PC-3 (cell line): ENCODE results near the gene EIF4E1B. TPM values are rescaled to one million over a fixed set of nuclear protein-coding genes. Genes with fewer than 3 reads are reported as not detected.
A peak's percentile ranks its signal among the peaks of the same experiment; 100 is the strongest.

Experiments
- ATAC-seq: fragments of 200-7000 bp; cut with Tn5 transposase; 2 replicates; pipeline ENCODE4 v1.9.1; 2020; ENCODE audit warnings: mild to moderate bottlenecking, moderate library complexity
- BruUV-seq: library from RNA; stranded (reverse); fragments of 400-500 nt; replicated peaks from 2 replicates; lab custom pipeline; 2021; lab: Mats Ljungman, UMichigan
- CTCF ChIA-PET: fragments of 300-600 bp; sonication (Branson Sonifier 250); formaldehyde crosslinking; loops from one replicate; lab custom pipeline; 2022; ENCODE audit warnings: antibody characterized with exemption; lab: Charles Lee
- POLR2A ChIA-PET: fragments of 300-600 bp; sonication (Branson Sonifier 250); formaldehyde crosslinking; loops from one replicate; lab custom pipeline; 2022; ENCODE audit warnings: antibody characterized with exemption; ENCODE audit not compliant: unreplicated experiment; lab: Charles Lee
- DNase-seq: peaks from one replicate; pipeline ENCODE4 v3.0.0-alpha.2; 2015
- H2AFZ ChIP-seq: fragments of 300-600 bp; sonication (generic); 2 replicates; pipeline ENCODE4 v1.6.0; 2016; ENCODE audit warnings: antibody characterized with exemption, low read length
- H3F3A ChIP-seq: fragments of 300-600 bp; sonication (generic); one replicate; pipeline ENCODE4 v1.6.0; 2017; ENCODE audit warnings: antibody characterized with exemption, low read length, control low read depth, mild to moderate bottlenecking; ENCODE audit not compliant: unreplicated experiment
- H3K27ac ChIP-seq: fragments of 300-600 bp; sonication (generic); 2 replicates; pipeline ENCODE4 v1.5.1; 2016; ENCODE audit warnings: mild to moderate bottlenecking, low read length
- H3K27me3 ChIP-seq: fragments of 300-600 bp; sonication (generic); 2 replicates; pipeline ENCODE4 v1.6.1; 2016; ENCODE audit warnings: low read length, mixed read lengths
- H3K36me3 ChIP-seq: fragments of 300-600 bp; sonication (generic); 2 replicates; pipeline ENCODE4 v1.6.1; 2016; ENCODE audit warnings: low read depth, mixed run types, low read length, mixed read lengths
- H3K4me1 ChIP-seq: fragments of 300-600 bp; sonication (generic); 2 replicates; pipeline ENCODE4 v1.5.1; 2016; ENCODE audit warnings: low read length; ENCODE audit not compliant: insufficient read depth
- H3K4me2 ChIP-seq: fragments of 300-600 bp; sonication (generic); 2 replicates; pipeline ENCODE4 v1.6.0; 2016; ENCODE audit warnings: low read length
- H3K4me3 ChIP-seq: fragments of 300-600 bp; sonication (generic); 2 replicates; pipeline ENCODE4 v1.5.1; 2016; ENCODE audit warnings: mild to moderate bottlenecking, low read length, mixed read lengths
- H3K79me2 ChIP-seq: fragments of 300-600 bp; sonication (generic); 2 replicates; pipeline ENCODE4 v1.6.1; 2017; ENCODE audit warnings: low read length, mixed read lengths
- H3K9ac ChIP-seq: fragments of 300-600 bp; sonication (generic); 2 replicates; pipeline ENCODE4 v1.6.0; 2016; ENCODE audit warnings: mild to moderate bottlenecking, low read length
- H3K9me2 ChIP-seq: fragments of 300-600 bp; sonication (generic); replicated peaks from 2 replicates; pipeline ENCODE4 v1.6.1; 2016; ENCODE audit warnings: mixed run types, low read length, mixed read lengths
- H3K9me3 ChIP-seq: fragments of 300-600 bp; sonication (generic); 2 replicates; pipeline ENCODE4 v1.6.1; 2016; ENCODE audit warnings: low read length, mixed read lengths
- H4K20me1 ChIP-seq: fragments of 300-600 bp; sonication (generic); 2 replicates; pipeline ENCODE4 v1.6.1; 2016; ENCODE audit warnings: low read length, mixed read lengths
- CTCF ChIP-seq: fragments of 300-600 bp; sonication (generic); conservative IDR thresholded peaks from 2 replicates; pipeline ENCODE4 v1.5.1; 2017; ENCODE audit warnings: antibody characterized with exemption, low read depth, mild to moderate bottlenecking, low read length
- EZH2 ChIP-seq: fragments of 300-600 bp; sonication (generic); IDR thresholded peaks from one replicate; pipeline ENCODE4 v1.6.1; 2017; ENCODE audit warnings: antibody characterized with exemption, mild to moderate bottlenecking, low read length; ENCODE audit not compliant: unreplicated experiment
- EZH2phosphoT487 ChIP-seq: fragments of 300-600 bp; sonication (generic); IDR thresholded peaks from 2 replicates; pipeline ENCODE4 v1.6.1; 2018; ENCODE audit warnings: mild to moderate bottlenecking, antibody characterized with exemption, low read length, borderline replicate concordance
- intact Hi-C: fragments of 100-400 bp; cut with micrococcal nuclease; formaldehyde crosslinking; loops from 2 replicates; pipeline ENCODE4 v1.9.0; 2023
- total RNA-seq: library from RNA; depleted of rRNA; stranded (reverse); fragments of >200 nt; gene quantifications from 2 replicates; pipeline ENCODE4 v1.2.3, GENCODE V29; 2014

Gene EIF4E1B
- total RNA-seq, 1 experiment from 2014 or later = not detected

- Histone ChIP-seq H3K27me3 (peaks cover 18% of the 10 kb centered on the region; the same call in 1 of the 2 replicates), H3F3A (no peaks in the 10 kb centered on the region), H3K4me2 (peak overlapping the region; percentile 82), H3K4me1 (peaks cover 35% of the 10 kb centered on the region), H4K20me1 (no peaks in the 10 kb centered on the region), H3K27ac (no peak overlapping the region), H3K36me3 (no peaks in the 10 kb centered on the region), H3K9me2 (no peaks in the 10 kb centered on the region), H3K9ac (no peak overlapping the region), H3K4me3 (peak overlapping the region; percentile 66), H3K79me2 (no peaks in the 10 kb centered on the region), H3K9me3 (no peaks in the 10 kb centered on the region), H2AFZ (peak overlapping the region; percentile 69)
- CTCF ChIA-PET = interaction anchor here (1.0 to 1.3 kb wide), 2 partner anchors 16 kb away, joined by 3 to 5 read pairs; partner anchors contain the start of gene TSPAN17
- TF ChIP-seq CTCF (no peak), EZH2 (no peak), EZH2phosphoT487 (no peak)
- POLR2A ChIA-PET = no interaction called here
- peak; percentile 3; the same call in 1 of the 2 replicates for ATAC-seq
- DNase-seq = no peak
- intact Hi-C loops = no loop called here
- BruUV-seq = no TSS peak
These were observed 277 bp downstream of the EIF4E1B start for GRCh38 chr5:176630681-176631222.

- ATAC-seq = no peak
- CTCF ChIA-PET = no interaction called here
- Histone ChIP-seq H4K20me1 (no peaks in the 10 kb centered on the region), H3K9me3 (no peaks in the 10 kb centered on the region), H3K79me2 (no peaks in the 10 kb centered on the region), H3K9ac (no peak overlapping the region), H3K4me1 (peaks cover 27% of the 10 kb centered on the region), H3F3A (no peaks in the 10 kb centered on the region), H3K36me3 (no peaks in the 10 kb centered on the region), H3K9me2 (no peaks in the 10 kb centered on the region), H2AFZ (no peak overlapping the region), H3K27me3 (peaks cover 18% of the 10 kb centered on the region; the same call in 1 of the 2 replicates), H3K4me3 (no peak overlapping the region), H3K27ac (no peak overlapping the region), H3K4me2 (peak overlapping the region; percentile 82; the same call in 1 of the 2 replicates)
- intact Hi-C loops = no loop called here
- TF ChIP-seq EZH2phosphoT487 (no peak), CTCF (no peak), EZH2 (no peak)
- POLR2A ChIA-PET = no interaction called here
- no peak for DNase-seq
- BruUV-seq = no TSS peak
These were observed 1.1 kb downstream of the EIF4E1B start for GRCh38 chr5:176631383-176632200.
